ENCODE data around the gene CDK7. TPM values are rescaled to one million over a fixed set of nuclear protein-coding genes. Genes with fewer than 3 reads are reported as not detected.

The CDK7 gene
- total RNA-seq, 1 experiment from 2014 or later: 53.4 TPM

GRCh38 chr5:69281114-69281513 lies 46.4 kb downstream of the CDK7 start:
- H3K23ac ChIP-seq (ENCODE audit: insufficient read length, low read depth, low read length): no peak overlapping the region
- H2BK5ac ChIP-seq (ENCODE audit: insufficient read length, low read length): no peak overlapping the region
- H3K27ac ChIP-seq (ENCODE audit: insufficient read length, low read depth, low read length): no peak overlapping the region
- H2AFZ ChIP-seq (ENCODE audit: low read length): no peak overlapping the region
- no peak overlapping the region for H2BK20ac ChIP-seq (ENCODE audit: low read depth, low read length, poor library complexity, severe bottlenecking)
- H2BK12ac ChIP-seq (ENCODE audit: insufficient read length, low read depth, low read length): no peak overlapping the region
- H3K36me3 Mint-ChIP-seq (ENCODE audit: insufficient read depth in 1 of 3, low read depth in 3 of 3): peaks cover 16 to 32% (median 26%) of the 10 kb centered on the region in 3 experiments; a peak in 6 of 7 replicates
- no peak overlapping the region for H3K18ac ChIP-seq (ENCODE audit: insufficient read length, low read depth, low read length)
- DNase-seq: no peak
- no peak overlapping the region for H3K4me2 ChIP-seq (ENCODE audit: insufficient read depth, insufficient read length, low read length)
- no peak overlapping the region for H3K4ac ChIP-seq (ENCODE audit: low read depth, low read length)
- H3K9me3 ChIP-seq (ENCODE audit: control insufficient read depth, low read depth, low read length): no peaks in the 10 kb centered on the region
- H4K5ac ChIP-seq (ENCODE audit: insufficient read length, low read depth, low read length): no peak overlapping the region
- peak overlapping the region in 1 of 3 experiments; percentile 81; a peak in 2 of 7 replicates for H3K27ac Mint-ChIP-seq
- H3K9me3 Mint-ChIP-seq: no peaks in the 10 kb centered on the region
- no peaks in the 10 kb centered on the region for H3K79me1 ChIP-seq (ENCODE audit: insufficient read depth, low read depth, low read length, poor library complexity, severe bottlenecking)
- no CpG with 5 or more reads among the region's 1 CpG for WGBS (ENCODE audit: extremely low coverage, insufficient read length, low lambda C conversion rate)
- H2BK15ac ChIP-seq (ENCODE audit: low read depth, low read length): no peak overlapping the region
- H2AK5ac ChIP-seq (ENCODE audit: insufficient read length, low read length): no peak overlapping the region
- H3K79me2 ChIP-seq (ENCODE audit: insufficient read depth, low read length): no peaks in the 10 kb centered on the region
- H3K14ac ChIP-seq (ENCODE audit: insufficient read depth, low read length): no peak overlapping the region
- H3K4me3 Mint-ChIP-seq: no peak overlapping the region
- TF ChIP-seq, protein P1, sequence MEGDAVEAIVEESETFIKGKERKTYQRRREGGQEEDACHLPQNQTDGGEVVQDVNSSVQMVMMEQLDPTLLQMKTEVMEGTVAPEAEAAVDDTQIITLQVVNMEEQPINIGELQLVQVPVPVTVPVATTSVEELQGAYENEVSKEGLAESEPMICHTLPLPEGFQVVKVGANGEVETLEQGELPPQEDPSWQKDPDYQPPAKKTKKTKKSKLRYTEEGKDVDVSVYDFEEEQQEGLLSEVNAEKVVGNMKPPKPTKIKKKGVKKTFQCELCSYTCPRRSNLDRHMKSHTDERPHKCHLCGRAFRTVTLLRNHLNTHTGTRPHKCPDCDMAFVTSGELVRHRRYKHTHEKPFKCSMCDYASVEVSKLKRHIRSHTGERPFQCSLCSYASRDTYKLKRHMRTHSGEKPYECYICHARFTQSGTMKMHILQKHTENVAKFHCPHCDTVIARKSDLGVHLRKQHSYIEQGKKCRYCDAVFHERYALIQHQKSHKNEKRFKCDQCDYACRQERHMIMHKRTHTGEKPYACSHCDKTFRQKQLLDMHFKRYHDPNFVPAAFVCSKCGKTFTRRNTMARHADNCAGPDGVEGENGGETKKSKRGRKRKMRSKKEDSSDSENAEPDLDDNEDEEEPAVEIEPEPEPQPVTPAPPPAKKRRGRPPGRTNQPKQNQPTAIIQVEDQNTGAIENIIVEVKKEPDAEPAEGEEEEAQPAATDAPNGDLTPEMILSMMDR (conservative IDR thresholded peaks at IDR 0.05): no peak
- peaks cover 4 to 8% of the 10 kb centered on the region in 2 experiments; a peak in 3 of 4 replicates for H3K4me1 Mint-ChIP-seq
- H3K56ac ChIP-seq (ENCODE audit: insufficient read length, low read depth, low read length): no peak overlapping the region
- peaks cover 3% of the 10 kb centered on the region; the same call in 1 of the 2 replicates for H3K4me1 ChIP-seq (ENCODE audit: insufficient read depth, low read length)
- no peaks in the 10 kb centered on the region for H3K23me2 ChIP-seq (ENCODE audit: insufficient read length, low read depth, low read length, poor library complexity, severe bottlenecking)
- no peaks in the 10 kb centered on the region for H4K20me1 ChIP-seq (ENCODE audit: control insufficient read depth, insufficient read depth, insufficient read length)
- no peak overlapping the region for H3K9ac ChIP-seq (ENCODE audit: extremely low read depth, insufficient read length, low read length)
- no peak overlapping the region for H4K8ac ChIP-seq (replicated peaks; ENCODE audit: insufficient read length, low read depth, low read length)
- H3T11ph ChIP-seq (ENCODE audit: low read length): no peak overlapping the region
- no peaks in the 10 kb centered on the region for H3K27me3 ChIP-seq (ENCODE audit: insufficient read depth, low read length)
- H3K27me3 Mint-ChIP-seq (ENCODE audit: low read depth): no peaks in the 10 kb centered on the region
- H4K91ac ChIP-seq (ENCODE audit: insufficient read length, low read depth, low read length): no peak overlapping the region
- no peak overlapping the region for H2BK120ac ChIP-seq (ENCODE audit: low read depth, low read length, poor library complexity, severe bottlenecking)
